Esophagus muscularis mucosa (tissue), 3 donors: ENCODE data around the gene STAG2.

Experiments
- CTCF ChIP-seq, 3 experiments: fragments of 200-600 bp in 2 of 3; fragments of 450-650 bp in 1 of 3; sonication (generic) in 2 of 3; IDR thresholded peaks; one replicate each; pipeline ENCODE4 v1.5.1; 2017 to 2019; ENCODE audit warnings: antibody characterized with exemption in 3 of 3, mild to moderate bottlenecking in 2 of 3, moderate library complexity in 1 of 3
- EP300 ChIP-seq: sonication (generic); formaldehyde crosslinking; IDR thresholded peaks from one replicate; pipeline ENCODE4 v1.6.1; 2017; ENCODE audit warnings: antibody characterized with exemption

DNA sequence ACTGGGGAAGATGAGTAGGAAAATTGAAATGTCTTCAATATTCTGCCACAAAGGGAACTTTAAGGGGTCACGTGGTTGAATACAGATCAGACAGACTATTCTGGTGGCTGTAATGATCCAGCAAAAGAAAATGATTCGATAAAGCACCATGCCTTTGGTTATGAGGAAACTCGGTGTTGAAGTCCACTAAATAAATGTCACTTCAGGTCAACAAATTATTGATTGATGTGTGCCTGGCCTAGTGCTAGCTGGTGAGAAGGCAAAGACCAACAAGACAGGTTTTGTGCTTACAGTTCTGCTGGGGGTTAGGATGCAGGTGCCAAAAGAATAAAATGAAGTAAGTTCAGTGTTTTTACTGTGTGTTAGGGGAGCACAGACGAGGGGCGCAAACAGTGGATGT lies 142.5 kb downstream of the STAG2 start:
- TF ChIP-seq CTCF (IDR thresholded peaks at IDR 0.05) (no peak), EP300 (no peak)
